ENCODE data around the gene ARMC3.
"Not testable (repeated sequence)": the region's sequence is repeated elsewhere in the genome, so short reads cannot be mapped to it uniquely, and the experiment has no call there.

The ARMC3 gene, protein sequence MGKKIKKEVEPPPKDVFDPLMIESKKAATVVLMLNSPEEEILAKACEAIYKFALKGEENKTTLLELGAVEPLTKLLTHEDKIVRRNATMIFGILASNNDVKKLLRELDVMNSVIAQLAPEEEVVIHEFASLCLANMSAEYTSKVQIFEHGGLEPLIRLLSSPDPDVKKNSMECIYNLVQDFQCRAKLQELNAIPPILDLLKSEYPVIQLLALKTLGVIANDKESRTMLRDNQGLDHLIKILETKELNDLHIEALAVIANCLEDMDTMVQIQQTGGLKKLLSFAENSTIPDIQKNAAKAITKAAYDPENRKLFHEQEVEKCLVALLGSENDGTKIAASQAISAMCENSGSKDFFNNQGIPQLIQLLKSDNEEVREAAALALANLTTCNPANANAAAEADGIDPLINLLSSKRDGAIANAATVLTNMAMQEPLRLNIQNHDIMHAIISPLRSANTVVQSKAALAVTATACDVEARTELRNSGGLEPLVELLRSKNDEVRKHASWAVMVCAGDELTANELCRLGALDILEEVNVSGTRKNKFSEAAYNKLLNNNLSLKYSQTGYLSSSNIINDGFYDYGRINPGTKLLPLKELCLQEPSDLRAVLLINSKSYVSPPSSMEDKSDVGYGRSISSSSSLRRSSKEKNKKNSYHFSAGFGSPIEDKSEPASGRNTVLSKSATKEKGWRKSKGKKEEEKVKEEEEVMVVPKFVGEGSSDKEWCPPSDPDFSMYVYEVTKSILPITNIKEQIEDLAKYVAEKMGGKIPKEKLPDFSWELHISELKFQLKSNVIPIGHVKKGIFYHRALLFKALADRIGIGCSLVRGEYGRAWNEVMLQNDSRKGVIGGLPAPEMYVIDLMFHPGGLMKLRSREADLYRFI

DNA sequence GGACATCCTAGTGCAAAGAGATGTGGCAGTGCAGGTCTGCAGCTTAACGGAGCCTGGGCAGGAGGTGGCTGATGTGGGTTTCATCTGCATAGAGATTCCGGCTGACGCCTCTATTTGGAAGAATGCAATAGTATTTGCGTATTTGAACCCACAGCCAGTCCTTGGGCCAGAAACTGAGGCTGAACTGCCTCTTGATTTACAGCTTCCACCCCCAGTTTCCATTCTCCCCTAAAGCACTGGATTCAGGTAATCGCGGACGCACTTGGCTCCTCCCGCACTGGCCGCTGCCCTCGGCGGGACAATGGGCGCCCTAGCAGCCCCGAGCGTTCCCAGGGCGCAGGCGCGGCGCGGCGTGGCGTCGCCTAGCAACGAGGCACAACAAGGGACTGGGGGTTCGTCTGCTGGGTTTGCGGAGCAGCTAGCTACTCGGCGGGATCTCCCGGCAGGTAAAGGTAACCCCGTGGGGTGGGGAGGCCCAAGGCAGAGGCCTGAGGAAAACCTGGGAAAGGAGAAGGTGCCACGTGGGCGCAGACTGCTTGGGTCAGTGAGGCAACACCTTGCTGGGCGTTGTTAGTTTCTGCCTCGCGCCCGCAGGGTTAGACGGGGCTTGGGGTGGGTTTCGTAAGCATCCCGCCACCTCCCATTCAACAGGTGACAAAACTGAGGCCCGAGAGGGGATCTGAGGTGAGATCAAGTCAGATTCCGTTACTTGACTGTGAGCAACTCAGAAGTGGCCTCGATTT, at the start of gene ARMC3:
Gene ARMC3, plus strand, starts transcription at position 393 of the 743 bp plus-strand sequence. CDS start 3,944 bp downstream, outside the sequence.
- DNase-seq (ENCODE audit: low read depth) = peak; percentile 35

DNA sequence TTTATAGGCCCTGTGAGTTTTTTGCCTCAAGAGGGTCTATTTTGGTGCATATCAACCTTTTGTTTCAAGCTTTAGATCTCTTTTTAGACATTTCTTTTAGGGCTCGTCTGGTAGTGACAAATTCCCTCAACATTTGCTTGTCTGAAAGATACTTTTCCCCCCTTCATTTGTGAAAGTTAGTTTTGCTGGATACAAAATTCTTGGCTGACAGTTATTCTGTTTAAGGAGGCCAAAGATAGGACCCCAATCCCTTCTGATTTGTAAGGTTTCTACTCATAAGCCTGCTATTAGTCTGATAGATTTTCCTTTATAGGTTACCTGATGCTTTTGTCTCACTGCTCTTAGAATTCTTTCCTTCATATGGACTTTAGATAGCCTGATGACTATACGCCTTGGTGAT, 36.1 kb upstream of the ARMC3 start:
- no peak for DNase-seq (ENCODE audit: low read depth)

DNA sequence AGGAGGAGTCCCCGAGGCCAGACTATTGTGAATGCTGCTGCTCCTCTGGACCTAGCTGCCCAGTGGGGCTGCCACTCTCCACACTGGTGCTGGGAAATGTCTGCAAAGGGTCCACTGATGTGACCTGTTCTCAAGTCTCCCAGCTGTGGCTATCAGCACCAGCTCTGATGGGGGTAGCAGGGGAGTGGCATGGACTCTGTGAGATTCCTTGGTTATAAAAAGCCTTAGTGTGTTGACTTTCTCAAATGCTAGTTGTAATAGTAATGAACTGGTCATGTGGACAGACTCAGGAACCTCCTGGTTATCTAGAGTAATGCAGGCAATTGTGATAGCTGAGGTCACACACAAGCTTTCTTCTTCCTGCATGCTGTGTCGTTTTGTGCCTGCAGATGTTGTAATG, 34.1 kb upstream of the ARMC3 start:
- DNase-seq (ENCODE audit: low read depth) = no peak

DNA sequence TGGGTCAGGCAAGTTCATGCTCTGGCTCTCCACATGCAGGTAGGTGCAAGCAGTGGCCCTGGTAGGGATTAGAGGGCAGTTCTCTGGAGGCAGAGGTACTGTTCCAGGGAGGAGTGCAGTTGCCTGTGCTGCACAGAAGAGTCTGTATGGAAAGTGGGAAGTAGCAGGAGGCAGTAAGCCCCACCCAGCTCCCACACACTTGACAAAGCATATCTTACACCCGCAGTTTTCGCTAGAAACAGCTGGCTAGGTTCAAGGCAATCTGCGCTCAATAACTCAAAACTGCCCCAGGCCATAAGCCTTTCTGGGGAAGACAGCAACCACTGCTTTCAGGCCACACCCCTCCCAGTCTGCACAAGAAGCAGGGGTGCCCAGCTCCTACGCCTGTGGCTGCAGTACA, 33.1 kb upstream of the ARMC3 start:
- no peak for DNase-seq (ENCODE audit: low read depth)

DNA sequence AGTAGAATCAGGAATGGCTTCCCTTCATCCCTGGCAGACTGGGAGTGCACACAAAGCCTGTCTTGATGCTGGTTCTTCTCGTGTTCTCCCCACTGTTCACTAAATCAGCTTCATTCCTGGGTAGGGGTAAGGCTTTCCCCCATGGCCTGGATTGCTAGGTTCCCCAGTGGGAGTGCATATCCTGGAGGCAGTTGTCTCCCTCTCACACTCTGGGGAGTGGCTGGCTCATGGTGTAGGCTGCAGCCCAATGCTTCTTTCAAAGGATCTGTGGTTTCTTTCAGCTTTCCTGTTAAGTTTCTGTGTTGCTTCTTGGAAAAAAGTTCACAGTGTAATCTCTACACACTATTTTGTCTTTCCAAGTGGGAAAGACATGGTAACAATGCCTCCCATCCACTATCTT, 32.6 kb upstream of the ARMC3 start:
- DNase-seq (ENCODE audit: low read depth) = no peak

DNA sequence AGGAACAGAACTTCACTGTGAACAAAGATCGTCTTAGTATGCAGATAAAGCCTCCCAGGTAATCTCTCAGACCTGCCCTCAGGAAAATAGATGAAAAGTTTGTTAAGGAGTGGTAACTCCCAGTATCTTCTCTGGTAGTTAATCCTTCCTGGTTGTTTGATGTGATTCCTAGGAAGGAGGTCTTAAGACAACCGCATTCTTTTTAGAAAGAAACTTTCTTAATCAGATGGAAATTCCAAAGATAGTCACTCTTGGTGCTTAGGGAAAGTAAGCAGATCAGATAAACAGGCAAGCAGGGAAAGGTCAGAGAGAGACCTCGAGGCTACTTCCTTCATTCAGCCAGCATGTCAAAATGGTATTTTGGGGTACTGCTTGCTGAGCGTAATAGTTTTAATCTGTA, 30.5 kb upstream of the ARMC3 start:
- DNase-seq (ENCODE audit: low read depth) = no peak

DNA sequence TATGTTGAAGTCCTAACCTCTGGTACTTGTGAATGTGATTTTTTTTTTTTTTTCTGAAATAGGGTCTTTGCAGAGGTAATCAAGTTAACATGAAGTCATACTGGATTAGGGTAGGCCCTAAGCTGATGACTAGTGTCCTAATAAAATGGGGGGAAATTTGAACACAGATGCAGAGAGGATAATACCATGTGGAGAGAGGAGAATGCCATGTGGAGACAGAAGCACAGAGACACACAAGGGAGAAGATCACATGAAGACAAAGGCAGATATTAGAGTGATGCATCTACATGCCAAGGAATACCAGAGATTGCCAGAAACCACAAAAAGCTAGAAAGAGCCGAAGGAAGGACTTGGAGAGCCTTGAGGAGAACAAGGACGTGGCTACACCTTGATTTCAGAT, 28.5 kb upstream of the ARMC3 start:
- DNase-seq (ENCODE audit: low read depth) = peak; percentile 5

DNA sequence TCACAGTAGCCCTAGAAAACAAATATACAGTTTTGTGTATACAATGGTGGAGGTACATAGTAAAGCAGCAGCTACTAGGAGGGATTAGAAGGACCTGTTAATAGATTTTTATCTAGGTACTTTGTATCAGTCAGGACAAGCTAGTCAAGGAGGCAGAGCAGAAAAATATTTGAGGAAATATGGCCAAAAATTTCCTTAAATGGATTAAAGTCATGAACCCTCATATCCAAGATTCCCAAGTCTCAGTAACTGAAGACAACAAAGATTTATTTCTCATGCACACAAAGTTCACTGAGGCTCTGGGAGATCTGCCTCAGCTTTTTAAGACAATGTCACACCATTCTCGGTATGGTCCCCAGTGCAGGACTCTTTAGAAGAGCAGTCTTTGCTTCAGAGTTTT, 28.1 kb upstream of the ARMC3 start:
- DNase-seq (ENCODE audit: low read depth) = no peak

DNA sequence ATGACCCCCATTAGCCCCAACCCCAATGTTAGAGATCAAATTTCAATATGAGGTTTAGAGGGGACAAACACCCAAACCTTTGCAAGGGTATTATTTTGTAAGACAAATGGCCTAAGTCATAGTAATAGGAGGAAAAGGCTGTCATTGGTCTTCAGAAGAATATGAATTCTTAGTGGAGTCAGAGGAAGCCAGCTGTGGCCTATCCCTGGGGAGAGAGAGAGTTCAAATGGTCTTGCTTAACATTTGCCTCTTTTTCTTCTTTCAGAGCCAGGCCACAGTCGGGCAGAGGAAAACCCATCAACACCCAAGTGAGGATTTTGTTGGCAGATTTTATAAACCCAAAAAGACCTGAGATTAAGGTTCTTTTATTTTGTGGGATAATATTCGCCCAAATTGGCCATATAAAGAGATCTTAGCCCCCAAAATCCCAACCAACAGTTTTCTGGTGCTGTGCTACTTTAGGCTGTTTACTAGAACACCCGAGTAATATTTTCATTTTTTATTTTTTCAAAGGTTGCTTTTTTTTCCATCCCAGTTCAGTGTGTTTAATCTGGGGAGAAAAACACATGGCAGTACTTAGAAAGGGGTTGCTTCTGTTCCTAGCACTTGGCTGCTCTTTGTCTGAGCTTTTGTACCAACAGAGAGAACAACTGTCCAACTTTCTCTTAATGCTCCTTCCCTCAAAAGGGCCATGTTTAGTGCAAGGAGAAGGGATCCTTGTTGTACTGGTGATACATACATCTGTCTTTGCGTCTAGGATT, 26.8 kb upstream of the ARMC3 start:
- DNase-seq (ENCODE audit: low read depth) = no peak

DNA sequence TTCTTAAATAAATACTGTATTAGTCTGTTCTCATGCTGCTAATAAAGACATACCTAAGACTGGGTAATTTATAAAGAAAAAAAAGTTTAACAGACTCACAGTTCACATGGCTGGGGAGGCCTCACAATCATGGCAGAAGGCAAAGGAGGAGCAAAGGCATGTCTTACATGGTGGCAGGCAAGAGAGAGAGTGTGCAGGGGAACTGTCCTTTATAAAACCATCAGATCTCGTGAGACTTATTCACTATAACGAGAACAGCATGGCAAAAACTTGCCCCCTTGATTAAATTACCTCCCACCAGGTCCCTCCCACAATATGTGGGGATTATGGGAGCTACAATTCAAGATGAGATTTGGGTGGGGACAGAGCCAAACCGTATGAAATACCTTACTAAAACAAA, 25.7 kb upstream of the ARMC3 start:
- not testable (repeated sequence) for DNase-seq (ENCODE audit: low read depth)

DNA sequence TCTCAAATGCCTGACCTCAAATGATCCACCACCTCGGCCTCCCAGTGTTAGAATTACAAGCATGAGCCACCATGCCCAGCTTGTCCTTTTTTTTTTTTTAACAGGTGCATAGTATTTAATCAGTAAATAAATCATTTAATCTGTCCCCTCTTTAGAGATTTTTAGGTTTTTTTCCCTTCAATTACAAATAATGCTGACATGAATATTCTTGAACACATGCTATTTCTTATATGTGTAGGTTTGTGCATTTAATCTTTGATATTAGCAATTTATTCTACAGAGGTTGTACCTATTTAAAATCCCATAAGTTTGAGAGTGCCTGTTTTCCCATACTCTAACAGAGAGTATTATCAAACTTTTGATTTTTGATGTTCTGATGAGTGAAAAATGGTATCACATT, 24.2 kb upstream of the ARMC3 start:
- no peak for DNase-seq (ENCODE audit: low read depth)

DNA sequence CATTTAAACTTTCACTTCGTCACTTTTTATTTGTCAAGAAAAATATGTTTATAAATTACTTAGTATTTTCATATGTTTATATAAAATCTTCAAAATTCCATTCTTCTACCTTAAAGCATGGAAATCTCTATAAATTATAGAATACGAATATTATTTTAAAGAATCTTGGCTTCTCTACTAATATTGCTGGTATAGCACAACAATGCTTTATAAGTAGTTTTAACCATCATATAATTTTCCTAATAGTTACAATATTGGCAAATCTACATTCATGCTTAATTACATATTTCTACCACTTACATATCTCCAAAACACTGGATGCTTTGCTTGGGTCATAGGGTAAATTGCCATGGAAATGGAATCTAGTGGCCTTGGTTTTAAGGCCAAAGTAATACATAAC, 21.1 kb upstream of the ARMC3 start:
- DNase-seq (ENCODE audit: low read depth) = no peak

DNA sequence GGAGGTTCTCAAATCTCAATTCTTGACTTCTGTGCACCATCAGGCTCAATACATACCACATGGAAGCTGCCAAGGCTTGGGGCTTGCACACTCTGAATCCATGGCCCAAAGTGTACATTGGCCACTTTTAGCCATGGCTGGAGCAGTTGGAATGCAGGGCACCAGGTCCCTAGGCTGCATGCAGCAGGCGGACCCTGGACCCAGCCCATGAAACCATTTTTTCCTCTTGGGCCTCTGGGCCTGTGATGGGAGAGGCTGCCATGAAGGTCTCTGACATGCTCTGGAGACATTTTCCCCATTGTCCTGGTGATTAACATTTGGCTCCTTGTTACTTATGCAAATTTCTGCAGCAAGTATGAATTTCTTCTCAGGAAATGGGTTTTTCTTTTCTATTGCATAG, 19.0 kb upstream of the ARMC3 start:
- no peak for DNase-seq (ENCODE audit: low read depth)

DNA sequence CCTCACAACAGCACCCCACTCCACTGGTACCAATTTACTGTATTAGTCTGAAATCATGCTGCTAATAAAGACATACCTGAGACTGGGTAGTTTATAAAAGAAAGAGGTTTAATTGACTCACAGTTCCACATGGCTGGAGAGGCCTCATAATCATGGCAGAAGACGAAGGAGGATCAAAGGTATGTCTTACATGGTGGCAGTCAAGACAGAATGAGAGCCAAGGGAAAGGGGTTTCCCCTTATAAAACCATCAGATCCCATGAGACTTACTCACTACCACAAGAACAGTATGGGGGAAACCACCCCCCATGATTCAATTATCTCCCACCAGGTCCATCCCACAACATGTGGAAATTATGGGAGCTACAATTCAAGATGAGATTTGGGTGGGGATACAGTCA, 18.2 kb upstream of the ARMC3 start:
- not testable (repeated sequence) for DNase-seq (ENCODE audit: low read depth)

DNA sequence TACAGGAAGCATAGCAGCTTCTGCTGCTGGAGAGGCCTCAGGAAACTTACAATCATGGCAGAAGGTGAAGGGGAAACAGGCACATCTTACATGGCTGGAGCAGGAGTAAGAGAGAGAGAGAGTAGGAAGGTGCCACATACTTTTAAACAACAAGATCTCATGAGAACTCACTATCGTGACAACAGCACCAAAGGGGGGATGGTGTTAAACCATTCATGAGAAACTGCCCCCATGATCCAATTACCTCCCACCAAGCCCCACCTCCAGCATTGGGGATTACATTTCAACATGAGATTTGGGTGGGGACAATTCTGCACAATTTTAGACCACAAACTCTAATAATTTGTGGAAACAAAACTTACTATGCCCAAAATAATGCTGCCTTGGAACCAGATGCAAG, 16.8 kb upstream of the ARMC3 start:
- no peak for DNase-seq (ENCODE audit: low read depth)

DNA sequence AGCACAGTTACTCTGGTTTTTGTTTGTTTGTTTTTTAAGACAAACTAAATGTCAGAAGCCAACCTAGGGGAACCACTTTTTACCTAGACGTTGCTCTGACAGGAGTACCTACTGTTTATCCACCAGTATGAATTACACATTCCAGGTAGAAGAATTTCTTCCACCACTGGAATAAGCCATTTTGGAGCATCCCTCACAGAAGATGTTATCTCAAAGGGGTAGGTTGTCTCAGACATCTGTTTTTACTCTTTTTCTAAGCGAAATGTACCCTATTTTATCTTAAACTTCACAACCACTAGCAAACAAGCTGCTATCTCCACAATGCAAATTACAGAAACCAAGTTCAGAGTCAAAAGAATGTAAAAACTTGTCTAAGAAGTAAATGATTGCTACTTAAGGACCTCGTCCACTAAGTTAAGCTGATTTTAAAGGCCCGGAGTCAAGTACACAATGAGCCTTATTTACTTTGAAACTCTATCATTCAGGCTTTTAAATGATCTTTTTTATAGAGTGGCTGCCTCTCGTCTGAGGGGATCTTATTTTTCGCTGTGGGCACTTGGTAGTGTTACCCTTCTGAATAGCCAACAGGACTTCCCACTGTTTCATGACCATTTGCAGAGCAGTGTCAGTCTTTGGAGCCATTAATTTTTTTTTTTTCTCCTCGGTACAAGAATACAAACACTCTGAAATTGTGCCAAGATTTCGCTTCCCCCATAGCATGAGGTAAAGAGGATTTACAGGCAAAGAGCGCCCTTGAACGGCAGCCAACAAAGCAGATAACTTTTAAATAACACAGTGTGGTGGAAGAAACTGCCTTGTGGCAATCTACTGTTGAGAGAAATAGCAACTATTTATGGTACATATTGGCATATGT, 15.7 kb upstream of the ARMC3 start:
- peak; percentile 90 for DNase-seq (ENCODE audit: low read depth)

DNA sequence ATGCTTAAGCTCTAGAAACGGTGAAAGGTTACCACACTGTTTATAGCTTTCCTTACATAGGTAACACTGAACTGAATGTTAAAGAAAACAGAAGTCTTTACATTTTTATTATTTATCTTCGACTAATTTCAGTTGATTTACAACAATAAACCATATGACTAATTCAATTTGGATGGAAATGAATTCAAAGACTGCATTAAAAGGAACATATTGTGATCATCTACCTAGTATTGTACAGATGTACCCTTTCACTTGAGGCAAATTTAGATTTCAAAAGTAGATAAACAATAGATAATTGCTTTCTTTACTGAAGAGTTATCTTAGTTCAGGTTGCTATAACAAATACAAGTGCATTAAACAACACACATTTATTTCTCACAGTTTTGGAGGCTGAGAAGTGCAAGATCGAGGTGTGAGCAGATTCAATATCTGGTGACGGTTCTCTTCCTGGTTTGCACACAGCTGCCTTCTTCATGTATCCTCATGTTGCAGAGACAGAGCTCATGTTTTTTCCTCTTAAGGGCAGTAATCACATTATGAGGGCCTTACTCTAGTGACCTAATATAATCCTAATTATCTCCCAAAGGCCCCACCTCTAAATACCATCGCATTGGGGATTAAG, 15.0 kb upstream of the ARMC3 start:
- DNase-seq (ENCODE audit: low read depth) = no peak

DNA sequence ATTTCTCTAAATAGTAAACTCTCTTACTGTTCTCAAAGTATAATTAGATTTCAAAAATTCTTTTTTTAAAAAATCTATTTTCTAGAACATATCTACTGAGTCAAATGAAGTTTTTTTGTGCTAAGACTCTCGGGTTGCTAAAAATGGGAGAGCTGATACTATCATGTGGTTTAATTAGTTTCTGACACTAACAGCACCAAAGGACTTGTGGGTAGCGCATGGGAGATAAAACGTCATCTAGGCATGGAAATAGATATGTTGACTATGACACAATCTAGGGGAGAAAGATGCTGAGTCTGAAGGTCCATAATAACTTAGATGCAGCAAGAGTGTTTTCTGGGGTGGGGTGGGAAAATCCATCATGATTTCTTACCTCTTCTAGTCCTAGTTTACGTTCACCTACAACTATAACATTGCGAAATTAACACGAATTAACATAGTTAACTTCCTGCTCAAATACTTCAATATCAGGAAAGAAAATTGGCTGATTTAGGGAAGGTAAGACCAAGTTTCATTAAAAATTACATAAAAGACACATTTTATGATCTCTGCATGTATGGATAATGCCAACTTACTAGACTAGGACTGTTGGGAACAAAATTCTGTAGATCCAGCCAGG, 14.3 kb upstream of the ARMC3 start:
- DNase-seq (ENCODE audit: low read depth) = no peak

DNA sequence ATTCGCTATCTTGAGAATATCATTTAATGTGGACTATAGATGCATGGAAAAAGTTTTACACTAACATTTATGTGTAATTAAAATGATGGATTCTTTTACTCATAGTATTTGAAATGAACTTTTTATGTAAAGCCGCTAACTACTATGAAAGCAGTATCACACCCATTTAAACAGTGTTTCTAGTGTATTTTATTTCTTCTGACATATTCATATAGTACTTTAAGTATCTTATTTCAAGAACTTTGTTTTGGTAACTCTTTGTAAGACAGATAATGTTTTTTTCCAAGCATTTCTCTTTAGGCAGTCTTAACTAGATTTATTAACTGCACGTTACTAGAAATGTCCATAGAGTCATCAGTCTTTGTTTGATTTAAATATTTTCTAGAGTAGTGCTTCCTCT, 12.5 kb upstream of the ARMC3 start:
- DNase-seq (ENCODE audit: low read depth) = no peak

DNA sequence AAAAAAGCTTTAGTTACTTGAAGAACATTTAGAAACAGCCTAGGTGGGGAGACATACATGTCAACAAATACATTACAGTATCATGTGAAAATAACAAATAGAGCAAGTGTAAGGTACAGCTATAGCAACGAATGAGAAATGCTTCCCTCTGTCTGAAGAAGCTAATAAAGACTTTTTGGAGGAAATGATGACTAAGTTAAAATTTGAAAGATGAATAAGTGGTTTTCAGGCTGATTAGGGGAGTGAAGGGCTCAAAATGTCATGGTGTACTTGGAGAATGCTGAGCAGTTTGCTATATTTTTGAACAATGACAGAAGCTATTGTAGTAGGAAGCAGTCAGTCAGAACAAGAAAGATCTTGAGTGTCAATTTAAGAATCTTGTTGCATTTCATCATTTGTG, 2.8 kb upstream of the ARMC3 start:
- DNase-seq (ENCODE audit: low read depth) = no peak

Data from iris pigment epithelial cell (primary cell).